Measurements from ENCODE around the gene PHACTR1.

The PHACTR1 gene

GRCh38 chr6:12968290-12968689, 251.7 kb downstream of the PHACTR1 start:
- Histone ChIP-seq H2BK120ac (ENCODE audit: low read depth, low read length) (no peak overlapping the region), H3K23ac (ENCODE audit: low read length in 2 of 2) (no peak overlapping the region), H3K27me3 (ENCODE audit: control insufficient read depth in 1 of 2, insufficient read depth in 1 of 2, low read length in 2 of 2) (no peaks in the 10 kb centered on the region), H3K4me3 (ENCODE audit: insufficient read depth in 1 of 2, low read depth in 1 of 2, low read length in 2 of 2) (peak overlapping the region in 1 of 2 experiments; percentile 65), H3K4ac (ENCODE audit: low read depth in 1 of 2, low read length in 2 of 2) (no peak overlapping the region), H3K18ac (ENCODE audit: low read depth in 1 of 2, low read length in 2 of 2) (no peak overlapping the region), H2BK12ac (ENCODE audit: low read length in 2 of 2) (no peak overlapping the region), H3K36me3 (ENCODE audit: control insufficient read depth in 1 of 2, insufficient read depth in 2 of 2, low read depth in 1 of 2, low read length in 2 of 2) (no peaks in the 10 kb centered on the region), H2AFZ (ENCODE audit: low read depth, low read length) (no peak overlapping the region), H2BK15ac (ENCODE audit: low read depth, poor library complexity, severe bottlenecking) (no peak overlapping the region), H3K14ac (ENCODE audit: low read length in 2 of 2) (no peak overlapping the region), H3K9ac (ENCODE audit: low read length) (peak overlapping the region; percentile 70), H4K8ac (ENCODE audit: low read length) (no peak overlapping the region), H4K91ac (ENCODE audit: low read length) (no peak overlapping the region), H3K9me3 (ENCODE audit: control insufficient read depth, low read length) (no peaks in the 10 kb centered on the region), H2BK5ac (ENCODE audit: low read depth, low read length, poor library complexity, severe bottlenecking) (no peak overlapping the region), H3K4me2 (ENCODE audit: low read length, poor library complexity, severe bottlenecking) (no peak overlapping the region), H3K79me1 (replicated peaks; ENCODE audit: low read length, poor library complexity, severe bottlenecking) (peaks cover 9% of the 10 kb centered on the region), H3K27ac (ENCODE audit: low read length, poor library complexity, severe bottlenecking) (no peak overlapping the region), H2AK5ac (ENCODE audit: low read length, severe bottlenecking) (no peak overlapping the region), H3K4me1 (ENCODE audit: control insufficient read depth, insufficient read depth, low read depth, low read length) (peaks cover 1% of the 10 kb centered on the region)
- no peak for DNase-seq
- WGBS = 90% methylated on average over 3 of the region's 4 CpGs

- H3K9ac ChIP-seq (ENCODE audit: low read length) = no peak overlapping the region
Measured at GRCh38 chr6:12968839-12969558, 252.4 kb downstream of the PHACTR1 start.

GRCh38 chr6:12969966-12970365, 253.4 kb downstream of the PHACTR1 start:
- no peak overlapping the region for H3K27ac ChIP-seq (ENCODE audit: low read length, poor library complexity, severe bottlenecking)
- H3K36me3 ChIP-seq (ENCODE audit: control insufficient read depth in 1 of 2, insufficient read depth in 2 of 2, low read depth in 1 of 2, low read length in 2 of 2) = no peaks in the 10 kb centered on the region
- no peak overlapping the region for H2BK12ac ChIP-seq (ENCODE audit: low read length in 2 of 2)
- H2BK15ac ChIP-seq (ENCODE audit: low read depth, poor library complexity, severe bottlenecking) = no peak overlapping the region
- no peak overlapping the region for H4K91ac ChIP-seq (ENCODE audit: low read length)
- no peak overlapping the region for H2BK120ac ChIP-seq (ENCODE audit: low read depth, low read length)
- no peak overlapping the region for H2AK5ac ChIP-seq (ENCODE audit: low read length, severe bottlenecking)
- no peaks in the 10 kb centered on the region for H3K9me3 ChIP-seq (ENCODE audit: control insufficient read depth, low read length)
- H4K8ac ChIP-seq (ENCODE audit: low read length) = no peak overlapping the region
- no peak overlapping the region for H3K14ac ChIP-seq (ENCODE audit: low read length in 2 of 2)
- H3K27me3 ChIP-seq (ENCODE audit: control insufficient read depth in 1 of 2, insufficient read depth in 1 of 2, low read length in 2 of 2) = no peaks in the 10 kb centered on the region
- H3K9ac ChIP-seq (ENCODE audit: low read length) = no peak overlapping the region
- H3K23ac ChIP-seq (ENCODE audit: low read length in 2 of 2) = no peak overlapping the region
- no peak overlapping the region for H3K18ac ChIP-seq (ENCODE audit: low read depth in 1 of 2, low read length in 2 of 2)
- H2AFZ ChIP-seq (ENCODE audit: low read depth, low read length) = no peak overlapping the region
- H3K4me1 ChIP-seq (ENCODE audit: control insufficient read depth, insufficient read depth, low read depth, low read length) = peaks cover 1% of the 10 kb centered on the region
- H3K4me3 ChIP-seq (ENCODE audit: insufficient read depth in 1 of 2, low read depth in 1 of 2, low read length in 2 of 2) = no peak overlapping the region
- peak; percentile 29 for DNase-seq
- WGBS = 58% methylated on average over 2 of the region's 2 CpGs
- H2BK5ac ChIP-seq (ENCODE audit: low read depth, low read length, poor library complexity, severe bottlenecking) = no peak overlapping the region
- H3K79me1 ChIP-seq (replicated peaks; ENCODE audit: low read length, poor library complexity, severe bottlenecking) = peaks cover 9% of the 10 kb centered on the region
- no peak overlapping the region for H3K4me2 ChIP-seq (ENCODE audit: low read length, poor library complexity, severe bottlenecking)
- no peak overlapping the region for H3K4ac ChIP-seq (ENCODE audit: low read depth in 1 of 2, low read length in 2 of 2)

More at GRCh38 chr6:12968839-12969558, 252.4 kb downstream of the PHACTR1 start:
- no peak overlapping the region for H3K23ac ChIP-seq (ENCODE audit: low read length in 2 of 2)
- no peaks in the 10 kb centered on the region for H3K9me3 ChIP-seq (ENCODE audit: control insufficient read depth, low read length)
- no peak overlapping the region for H3K14ac ChIP-seq (ENCODE audit: low read length in 2 of 2)
- no peak overlapping the region for H2BK15ac ChIP-seq (ENCODE audit: low read depth, poor library complexity, severe bottlenecking)
- H4K8ac ChIP-seq (ENCODE audit: low read length) = no peak overlapping the region
- peaks cover 9% of the 10 kb centered on the region for H3K79me1 ChIP-seq (replicated peaks; ENCODE audit: low read length, poor library complexity, severe bottlenecking)
- no peak overlapping the region for H3K18ac ChIP-seq (ENCODE audit: low read depth in 1 of 2, low read length in 2 of 2)
- no peak overlapping the region for H2BK120ac ChIP-seq (ENCODE audit: low read depth, low read length)
- no peak overlapping the region for H3K4ac ChIP-seq (ENCODE audit: low read depth in 1 of 2, low read length in 2 of 2)
- H2AK5ac ChIP-seq (ENCODE audit: low read length, severe bottlenecking) = no peak overlapping the region
- no peak overlapping the region for H4K91ac ChIP-seq (ENCODE audit: low read length)
- H2BK5ac ChIP-seq (ENCODE audit: low read depth, low read length, poor library complexity, severe bottlenecking) = no peak overlapping the region
- no peaks in the 10 kb centered on the region for H3K36me3 ChIP-seq (ENCODE audit: control insufficient read depth in 1 of 2, insufficient read depth in 2 of 2, low read depth in 1 of 2, low read length in 2 of 2)
- no peak overlapping the region for H3K27ac ChIP-seq (ENCODE audit: low read length, poor library complexity, severe bottlenecking)
- 89% methylated on average over 3 of the region's 5 CpGs for WGBS
- H3K4me1 ChIP-seq (ENCODE audit: control insufficient read depth, insufficient read depth, low read depth, low read length) = peaks cover 1% of the 10 kb centered on the region
- DNase-seq = no peak
- no peak overlapping the region for H3K4me3 ChIP-seq (ENCODE audit: insufficient read depth in 1 of 2, low read depth in 1 of 2, low read length in 2 of 2)
- H3K4me2 ChIP-seq (ENCODE audit: low read length, poor library complexity, severe bottlenecking) = no peak overlapping the region
- H2BK12ac ChIP-seq (ENCODE audit: low read length in 2 of 2) = no peak overlapping the region
- H2AFZ ChIP-seq (ENCODE audit: low read depth, low read length) = no peak overlapping the region
- no peaks in the 10 kb centered on the region for H3K27me3 ChIP-seq (ENCODE audit: control insufficient read depth in 1 of 2, insufficient read depth in 1 of 2, low read length in 2 of 2)

- H4K91ac ChIP-seq (ENCODE audit: low read length) = no peak overlapping the region
- H3K9ac ChIP-seq (ENCODE audit: low read length) = no peak overlapping the region
- peak overlapping the region; percentile 87 for H4K8ac ChIP-seq (ENCODE audit: low read length)
- H3K4ac ChIP-seq (ENCODE audit: low read depth in 1 of 2, low read length in 2 of 2) = no peak overlapping the region
- no peak overlapping the region for H3K18ac ChIP-seq (ENCODE audit: low read depth in 1 of 2, low read length in 2 of 2)
- no peak overlapping the region for H2BK12ac ChIP-seq (ENCODE audit: low read length in 2 of 2)
- H3K23ac ChIP-seq (ENCODE audit: low read length in 2 of 2) = no peak overlapping the region
- H3K79me1 ChIP-seq (replicated peaks; ENCODE audit: low read length, poor library complexity, severe bottlenecking) = peaks cover 3% of the 10 kb centered on the region
- H2BK120ac ChIP-seq (ENCODE audit: low read depth, low read length) = no peak overlapping the region
- no peak overlapping the region for H2BK15ac ChIP-seq (ENCODE audit: low read depth, poor library complexity, severe bottlenecking)
- peak; percentile 59 for DNase-seq
- peak overlapping the region; percentile 59 for H3K27ac ChIP-seq (ENCODE audit: low read length, poor library complexity, severe bottlenecking)
- H3K4me1 ChIP-seq (ENCODE audit: control insufficient read depth, insufficient read depth, low read depth, low read length) = no peaks in the 10 kb centered on the region
- 0% methylated on average over 1 of the region's 4 CpGs for WGBS
- peak overlapping the region; percentile 42 for H3K4me2 ChIP-seq (ENCODE audit: low read length, poor library complexity, severe bottlenecking)
- H2AFZ ChIP-seq (ENCODE audit: low read depth, low read length) = no peak overlapping the region
- H3K36me3 ChIP-seq (ENCODE audit: control insufficient read depth in 1 of 2, insufficient read depth in 2 of 2, low read depth in 1 of 2, low read length in 2 of 2) = no peaks in the 10 kb centered on the region
- no peaks in the 10 kb centered on the region for H3K9me3 ChIP-seq (ENCODE audit: control insufficient read depth, low read length)
- H2BK5ac ChIP-seq (ENCODE audit: low read depth, low read length, poor library complexity, severe bottlenecking) = no peak overlapping the region
- no peaks in the 10 kb centered on the region for H3K27me3 ChIP-seq (ENCODE audit: control insufficient read depth in 1 of 2, insufficient read depth in 1 of 2, low read length in 2 of 2)
- H3K4me3 ChIP-seq (ENCODE audit: insufficient read depth in 1 of 2, low read depth in 1 of 2, low read length in 2 of 2) = no peak overlapping the region
- H3K14ac ChIP-seq (ENCODE audit: low read length in 2 of 2) = no peak overlapping the region
- no peak overlapping the region for H2AK5ac ChIP-seq (ENCODE audit: low read length, severe bottlenecking)
Measured at GRCh38 chr6:12973386-12973785, 256.8 kb downstream of the PHACTR1 start.

Measured in mesenchymal stem cell (in vitro differentiated cells and primary cell).